Hair follicle dermal papilla cell (primary cell): ENCODE data around the gene PRAMEF17. TPM values are rescaled to one million over a fixed set of nuclear protein-coding genes. Genes with fewer than 3 reads are reported as not detected.

Experiments
- total RNA-seq: library from RNA; depleted of rRNA; stranded (reverse); fragments of >200 nt; gene quantifications from 2 replicates; pipeline ENCODE4 v1.2.3, GENCODE V29; 2012

The PRAMEF17 gene, protein sequence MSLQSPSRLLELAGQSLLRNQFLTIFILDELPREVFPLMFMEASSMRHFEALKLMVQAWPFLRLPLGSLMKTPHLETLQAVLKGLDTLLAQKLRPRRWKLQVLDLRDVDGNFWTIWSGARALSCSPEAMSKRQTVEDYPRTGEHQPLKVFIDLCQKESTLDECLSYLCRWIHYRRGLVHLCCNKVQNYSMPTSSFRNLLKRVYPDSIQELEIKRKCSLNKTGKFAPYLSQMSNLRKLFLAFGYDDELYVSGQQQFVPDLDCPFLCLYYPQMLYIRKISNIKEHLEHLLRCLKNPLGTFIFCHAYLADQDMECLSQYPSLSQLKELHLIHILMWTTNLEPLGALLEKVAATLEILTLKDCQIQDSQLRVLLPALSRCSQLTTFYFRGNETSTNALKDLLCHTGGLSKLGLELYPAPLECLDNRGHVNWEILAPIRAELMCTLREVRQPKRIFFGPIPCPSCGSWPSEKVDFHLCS
- total RNA-seq, result not detected in 2 replicates

DNA sequence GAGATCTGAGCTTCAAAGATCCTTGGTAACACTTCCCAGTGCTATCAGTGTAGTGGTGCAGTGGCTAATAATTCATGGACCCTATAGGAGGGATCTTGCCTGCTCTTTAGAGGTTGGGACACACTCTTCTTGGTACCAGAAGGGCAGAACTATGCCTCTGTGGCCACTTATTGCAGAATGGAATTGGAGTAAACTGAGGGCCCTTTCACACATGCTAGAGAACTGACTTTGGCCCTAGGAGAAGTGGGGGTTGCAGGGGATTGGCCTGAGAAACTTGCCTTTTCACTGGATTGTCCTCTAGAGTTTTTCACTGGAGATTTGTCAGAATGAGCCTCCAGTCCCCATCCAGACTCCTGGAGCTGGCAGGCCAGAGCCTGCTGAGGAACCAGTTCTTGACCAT, at the start of gene PRAMEF17:
TSS of gene PRAMEF17 (plus strand) at position 301 of the 400 bp plus-strand sequence. CDS start at position 327, 26 bp downstream.

DNA sequence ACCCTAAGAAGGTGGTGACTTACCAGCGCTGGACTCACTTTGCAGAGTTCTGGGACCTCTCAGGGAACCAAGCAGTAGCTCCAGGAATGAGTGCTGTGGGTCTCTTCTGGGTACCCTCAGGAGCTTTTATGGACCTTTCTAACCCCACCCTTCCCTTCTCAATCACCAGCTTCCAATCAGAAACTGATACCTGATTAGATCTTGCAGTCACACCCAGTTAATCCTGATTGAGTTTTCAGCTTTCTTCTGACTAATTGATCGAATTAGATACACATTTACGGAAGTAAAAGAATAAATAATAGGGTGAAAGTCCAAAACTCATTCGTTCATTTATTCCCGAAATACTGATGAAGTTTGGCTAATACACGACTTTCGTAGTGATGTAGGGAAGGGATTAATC, 42.4 kb upstream of the PRAMEF17 start, which contains the start of gene PRAMEF14:
TSS of gene PRAMEF14 (minus strand) at position 101 of the 400 bp plus-strand sequence. CDS start 1,820 bp downstream, outside the sequence.

DNA sequence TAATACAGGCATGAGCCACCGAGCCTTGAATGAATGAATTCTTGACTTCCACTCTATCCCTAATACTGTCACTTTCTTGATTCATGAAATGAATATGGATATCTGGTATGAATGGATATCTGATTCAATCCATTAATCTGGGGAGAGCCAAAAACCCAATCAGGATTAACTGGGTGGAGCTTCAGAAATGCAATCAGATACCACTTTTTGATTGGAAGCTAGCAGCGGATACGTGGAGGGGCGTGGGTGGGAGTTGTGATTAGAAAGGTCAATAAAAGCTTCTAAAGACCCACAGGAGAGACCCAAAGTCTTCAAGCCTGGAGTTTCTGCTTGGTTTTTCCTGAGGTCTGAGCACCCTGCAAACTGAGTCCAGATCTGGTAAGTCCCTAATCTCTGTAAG, 20.7 kb downstream of the PRAMEF17 start, which contains the start of gene PRAMEF20:
TSS of gene PRAMEF20 (plus strand) at position 301 of the 400 bp plus-strand sequence. CDS start 5,905 bp downstream, outside the sequence.

Other genes with a start within 250 kb of the PRAMEF17 start
- gene PRAMEF26, start 233.6 kb upstream of the PRAMEF17 start, total RNA-seq, result not detected in 2 replicates
- not detected in 2 replicates for gene HNRNPCL4, start 224.0 kb upstream of the PRAMEF17 start, total RNA-seq
- gene PRAMEF9, start 217.8 kb upstream of the PRAMEF17 start, total RNA-seq, result not detected in 2 replicates
- not detected in 2 replicates for gene PRAMEF13, start 188.2 kb upstream of the PRAMEF17 start, total RNA-seq
- gene PRAMEF18, start 163.5 kb upstream of the PRAMEF17 start, total RNA-seq, result not detected in 2 replicates
- not detected in 2 replicates for gene PRAMEF5, start 135.4 kb upstream of the PRAMEF17 start, total RNA-seq
- not detected in 2 replicates for gene PRAMEF8, start 104.5 kb upstream of the PRAMEF17 start, total RNA-seq
- not detected in 2 replicates for gene PRAMEF33, start 86.1 kb upstream of the PRAMEF17 start, total RNA-seq
- gene PRAMEF15, start 74.1 kb upstream of the PRAMEF17 start, total RNA-seq, result not detected in 2 replicates
- gene PRAMEF14, start 42.5 kb upstream of the PRAMEF17 start, total RNA-seq, result not detected in 2 replicates
- not detected in 2 replicates for gene PRAMEF19, start 17.7 kb upstream of the PRAMEF17 start, total RNA-seq
- not detected in 2 replicates for gene PRAMEF20, start 20.8 kb downstream of the PRAMEF17 start, total RNA-seq
- gene LRRC38, start 124.4 kb downstream of the PRAMEF17 start, total RNA-seq, result under 0.01 TPM in 1 of 2 replicates, not detected in the other
- gene PDPN, start 194.2 kb downstream of the PRAMEF17 start, total RNA-seq, result 8.0 and 8.1 TPM in 2 replicates